Activated T-cell treated with anti-CD3 and anti-CD28 coated beads, Interleukin-2, amount 50 U/mL, for 1 hour (primary cell): ENCODE data around the gene HDHD3.
"Not testable (repeated sequence)": the region's sequence is repeated elsewhere in the genome, so short reads cannot be mapped to it uniquely, and the experiment has no call there.

Experiments
- DNase-seq: peaks from one replicate; pipeline ENCODE4 v3.0.0-alpha.2; 2020

Gene HDHD3

DNA sequence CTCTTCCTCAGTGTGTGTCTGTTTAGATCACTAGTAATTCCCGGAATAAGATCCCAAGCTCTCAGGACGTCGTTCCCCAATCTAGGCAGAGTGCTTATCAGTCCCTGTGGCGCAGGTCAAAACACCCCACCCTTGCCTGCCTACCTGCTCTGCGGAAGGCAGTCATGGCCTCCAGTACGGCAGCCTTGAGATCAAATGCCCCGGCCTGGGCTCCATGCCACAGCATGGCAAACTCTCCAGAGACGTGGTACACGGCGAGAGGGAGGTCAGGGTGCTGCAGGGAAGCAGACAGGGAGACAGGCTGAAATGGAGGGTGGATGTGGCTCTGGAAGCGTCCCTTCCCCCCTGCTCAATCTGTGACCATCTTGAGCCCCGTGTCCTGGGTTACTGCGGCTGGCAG lies 12.0 kb upstream of the HDHD3 start:
- DNase-seq = no peak

DNA sequence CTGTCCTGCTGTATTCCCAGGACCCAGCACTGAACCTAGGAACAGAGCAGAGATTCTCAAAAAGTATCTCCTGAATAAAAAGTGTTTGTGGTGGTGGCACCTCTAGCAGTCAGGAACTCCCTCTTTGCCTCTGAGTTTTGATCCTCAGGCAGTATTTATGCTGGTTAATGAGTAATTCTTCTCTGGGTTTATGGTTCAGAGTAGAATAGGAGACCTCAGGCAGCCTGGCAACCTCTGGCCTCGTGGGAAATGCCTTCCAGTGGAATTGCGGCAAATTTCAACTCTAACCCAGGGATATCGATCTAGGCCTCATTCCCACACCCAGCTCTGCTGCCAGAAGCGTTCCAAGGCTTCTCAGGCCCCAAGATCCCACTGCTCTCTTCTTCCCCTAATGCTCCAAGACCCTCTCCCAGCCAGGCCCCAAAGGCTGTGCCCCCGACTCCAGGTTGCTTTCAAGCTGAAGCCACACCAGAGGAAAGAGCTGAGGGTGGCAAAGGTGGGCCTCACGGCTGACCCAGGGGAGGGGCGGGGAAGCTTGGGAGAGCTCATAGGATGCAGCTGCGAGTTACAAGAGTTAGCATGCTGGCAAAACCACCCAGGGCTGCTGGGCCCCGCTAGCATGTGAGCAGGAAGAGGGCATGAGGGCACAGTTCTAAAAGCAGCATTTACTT lies 10.9 kb upstream of the HDHD3 start:
- DNase-seq = no peak

DNA sequence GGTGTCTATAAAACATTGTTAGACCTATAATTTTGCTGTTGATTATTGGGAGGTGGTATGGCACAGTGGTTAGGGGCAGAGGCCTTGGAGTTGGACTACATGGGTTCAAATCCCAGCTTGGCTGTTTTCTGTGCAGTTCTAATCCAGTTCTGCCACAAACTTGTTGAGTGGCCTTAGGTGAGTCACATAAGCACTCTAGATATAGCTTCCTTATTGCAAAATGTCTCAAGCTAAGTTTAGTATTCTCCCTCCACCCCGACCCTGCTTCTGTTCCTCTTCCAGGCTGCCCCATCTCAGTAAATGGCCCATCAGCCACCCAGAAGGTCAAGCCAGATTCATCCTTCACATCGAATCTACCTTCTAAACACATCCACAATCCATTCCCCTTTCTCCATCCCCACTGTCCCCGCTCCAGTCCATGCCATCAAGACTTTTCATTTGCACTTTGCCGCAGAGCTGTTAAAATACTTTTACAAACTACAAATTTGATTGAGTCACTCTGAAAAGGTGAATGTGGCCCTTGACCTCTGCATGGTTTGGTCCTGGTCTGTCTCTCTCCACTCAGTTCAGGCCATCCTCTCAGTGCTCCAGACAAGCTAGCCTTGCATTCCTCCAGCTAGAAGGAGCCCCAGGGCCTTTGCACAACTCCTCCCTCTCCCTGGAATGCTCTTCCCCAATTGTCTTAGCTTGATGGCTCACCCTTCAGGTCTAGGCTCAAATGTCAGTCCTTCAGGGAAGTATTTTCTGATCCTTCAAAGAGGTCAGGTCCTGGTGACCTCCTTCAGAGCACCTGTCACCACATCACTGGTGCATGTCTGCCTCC lies 10.0 kb upstream of the HDHD3 start:
- DNase-seq = no peak

GRCh38 chr9:113381909-113382411 lies 5.2 kb upstream of the HDHD3 start:
- no peak for DNase-seq

GRCh38 chr9:113381441-113381840 lies 4.7 kb upstream of the HDHD3 start:
- DNase-seq = not testable (repeated sequence)

- DNase-seq = no peak
Measured at GRCh38 chr9:113380869-113381378, 4.1 kb upstream of the HDHD3 start.

- DNase-seq = not testable (repeated sequence)
Measured at GRCh38 chr9:113379829-113380210, 3.0 kb upstream of the HDHD3 start.

GRCh38 chr9:113379094-113379828 lies 2.5 kb upstream of the HDHD3 start:
- DNase-seq = not testable (repeated sequence)

- no peak for DNase-seq
Measured at GRCh38 chr9:113375057-113376023, 1.4 kb downstream of the HDHD3 start.

GRCh38 chr9:113373676-113374392 lies 3.0 kb downstream of the HDHD3 start:
- DNase-seq = no peak

- no peak for DNase-seq
Measured at GRCh38 chr9:113373256-113373655, 3.5 kb downstream of the HDHD3 start.

DNA sequence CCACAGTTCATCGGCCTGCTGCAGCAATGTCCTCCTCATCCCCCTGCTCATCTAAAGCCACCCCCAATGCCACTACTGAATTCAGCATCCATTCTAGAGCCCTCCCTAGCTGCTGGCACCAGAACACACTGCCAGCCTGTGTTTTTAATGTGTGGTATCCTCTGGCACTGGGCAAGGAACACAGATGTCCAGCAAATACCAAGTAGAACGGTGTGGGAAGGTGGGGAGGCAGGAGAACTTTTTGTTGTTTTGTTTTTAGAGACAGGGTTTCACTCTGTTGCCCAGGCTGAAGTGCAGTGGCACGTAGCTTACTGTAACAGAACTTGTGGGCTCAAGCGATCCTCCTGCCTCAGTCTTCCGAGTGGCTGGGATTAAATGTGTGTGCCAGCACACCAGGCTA lies 4.7 kb downstream of the HDHD3 start:
- DNase-seq = no peak

DNA sequence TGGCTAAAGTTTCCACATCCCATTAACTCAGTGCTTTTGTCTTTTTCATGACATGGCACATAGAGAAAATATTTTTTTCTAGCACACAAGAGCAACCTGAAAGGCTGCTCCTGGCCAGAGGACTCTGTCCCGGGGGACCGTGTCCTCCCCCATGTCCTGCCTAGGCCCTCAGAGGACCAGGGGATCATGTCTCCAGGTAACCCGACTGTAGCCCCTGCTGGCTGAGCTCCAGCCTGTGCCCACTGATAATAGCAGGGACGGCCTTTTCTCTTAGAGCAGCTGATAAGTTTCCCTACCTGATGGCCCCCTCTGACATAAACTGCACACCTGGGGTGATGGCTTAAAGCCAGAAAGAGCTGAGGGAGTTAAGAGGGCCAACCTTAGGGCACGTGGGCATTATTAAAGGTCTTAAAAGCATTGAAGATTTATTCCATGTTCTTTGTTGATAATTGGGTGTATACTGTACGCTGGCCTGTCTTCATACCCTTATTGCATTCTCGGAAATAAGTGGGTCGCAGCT lies 5.9 kb downstream of the HDHD3 start:
- no peak for DNase-seq

DNA sequence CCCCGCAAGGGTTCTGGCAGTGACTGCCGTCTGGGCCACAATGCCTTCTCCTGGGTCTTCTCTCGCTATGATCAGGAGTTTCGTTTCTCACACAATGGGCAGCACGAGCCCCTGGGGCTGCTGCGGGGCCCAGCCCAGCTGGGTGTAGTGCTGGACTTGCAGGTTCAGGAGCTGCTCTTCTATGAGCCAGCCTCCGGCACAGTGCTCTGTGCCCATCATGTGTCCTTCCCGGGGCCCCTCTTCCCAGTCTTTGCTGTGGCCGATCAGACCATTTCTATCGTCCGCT lies 7.0 kb downstream of the HDHD3 start:
- no peak for DNase-seq

- DNase-seq = no peak
Measured at GRCh38 chr9:113368982-113369854, 7.6 kb downstream of the HDHD3 start.

- DNase-seq = no peak
Measured at GRCh38 chr9:113368348-113368981, 8.3 kb downstream of the HDHD3 start.

- not testable (repeated sequence) for DNase-seq
Measured at GRCh38 chr9:113365652-113366051, 11.1 kb downstream of the HDHD3 start.

DNA sequence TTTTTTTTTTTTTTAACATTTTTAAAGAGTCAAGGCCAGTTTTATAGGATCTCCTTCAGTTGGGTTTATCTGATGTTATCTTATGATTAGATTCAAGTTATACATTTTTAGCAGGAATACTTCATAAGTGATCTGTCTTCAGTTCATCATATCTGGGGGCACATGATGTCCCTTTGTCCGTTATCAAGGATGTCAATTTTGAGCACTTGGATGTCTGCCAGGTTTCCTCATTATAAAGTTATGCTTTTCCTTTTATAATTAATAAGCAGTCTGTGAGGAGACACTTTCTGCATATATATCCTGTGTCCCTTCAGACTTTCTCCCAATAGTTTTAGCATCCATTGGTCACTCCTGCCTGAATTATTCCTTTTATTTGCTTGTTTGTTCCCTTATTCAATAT lies 11.8 kb downstream of the HDHD3 start:
- DNase-seq = no peak

- no peak for DNase-seq
Measured at GRCh38 chr9:113363336-113363735, 13.4 kb downstream of the HDHD3 start.
